Measurements from ENCODE around the gene ATG2B.

The ATG2B gene

DNA sequence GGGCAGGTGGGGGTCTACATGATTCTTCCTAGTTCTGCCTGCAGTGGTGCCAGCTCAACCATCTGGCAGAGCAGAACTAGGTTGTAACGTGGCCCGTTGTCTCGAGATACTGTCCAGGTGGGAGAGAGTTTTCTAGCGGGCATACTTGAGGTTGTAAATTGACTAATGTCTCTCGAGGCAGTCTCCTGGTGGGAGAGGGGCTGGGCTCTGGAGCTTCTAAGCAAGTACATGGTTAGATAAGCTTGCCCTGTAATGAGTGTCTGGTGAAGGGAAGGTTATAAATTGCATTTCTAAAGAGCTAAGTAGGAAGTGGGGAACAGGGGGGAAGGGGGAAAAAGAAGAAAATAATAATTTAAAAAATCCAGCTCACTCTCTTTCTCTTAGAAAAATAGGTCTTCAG is 89.0 kb downstream of the ATG2B start:
- no peak for TF ChIP-seq CTCF (IDR thresholded peaks at IDR 0.05; ENCODE audit: insufficient read depth, missing control alignments)
- FAIRE-seq = no peak
- DNase-seq (ENCODE audit: insufficient read length, low spot score) = no peak

GRCh38 chr14:96273629-96274028 is 89.5 kb downstream of the ATG2B start:
- no peak for FAIRE-seq
- DNase-seq (ENCODE audit: insufficient read length, low spot score) = no peak
- TF ChIP-seq CTCF (IDR thresholded peaks at IDR 0.05; ENCODE audit: insufficient read depth, missing control alignments) = no peak

- no peak for TF ChIP-seq CTCF (IDR thresholded peaks at IDR 0.05; ENCODE audit: insufficient read depth, missing control alignments)
- DNase-seq (ENCODE audit: insufficient read length, low spot score) = no peak
- FAIRE-seq = no peak
Measured at GRCh38 chr14:96272777-96273473, 90.2 kb downstream of the ATG2B start.

DNA sequence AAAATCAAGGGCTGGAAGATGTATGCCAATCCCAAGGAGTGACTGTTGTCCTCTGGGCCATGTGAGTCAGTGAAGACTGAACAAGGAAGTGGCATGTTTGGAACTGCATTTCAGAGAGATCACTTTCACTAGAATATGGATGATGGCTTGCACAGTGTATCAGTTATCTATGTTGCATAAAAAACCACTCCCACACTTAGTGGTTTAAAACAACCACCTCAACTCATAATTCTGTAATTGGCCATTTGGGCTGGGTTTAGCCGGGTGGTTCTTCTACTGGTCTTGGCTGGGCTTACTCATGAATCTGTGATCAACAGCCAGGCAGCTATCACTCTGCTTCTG is 91.7 kb downstream of the ATG2B start:
- no peak for FAIRE-seq
- no peak for TF ChIP-seq CTCF (IDR thresholded peaks at IDR 0.05; ENCODE audit: insufficient read depth, missing control alignments)
- no peak for DNase-seq (ENCODE audit: insufficient read length, low spot score)

- FAIRE-seq (no peak), DNase-seq (ENCODE audit: insufficient read length, low spot score) (no peak)
- TF ChIP-seq CTCF (IDR thresholded peaks at IDR 0.05; ENCODE audit: insufficient read depth, missing control alignments) = no peak
Measured at GRCh38 chr14:96270565-96271420, 92.3 kb downstream of the ATG2B start.

DNA sequence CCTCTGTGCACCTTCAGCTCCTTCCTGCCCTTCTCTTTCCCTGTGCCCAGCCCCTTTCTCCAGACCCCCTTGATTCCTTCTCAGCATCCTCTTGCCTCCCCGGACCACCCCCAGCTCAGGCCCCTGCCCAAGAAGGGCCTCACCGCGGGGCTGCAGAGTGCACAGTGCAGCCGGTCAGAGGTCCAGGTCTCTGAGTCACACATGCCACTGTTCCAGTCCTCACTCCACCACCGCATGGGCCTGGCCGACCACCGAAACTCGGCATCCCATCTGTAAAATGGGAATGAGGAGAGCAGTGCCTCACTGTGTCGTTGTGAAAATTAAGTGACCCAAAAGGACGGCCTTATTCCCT is 93.8 kb downstream of the ATG2B start:
- FAIRE-seq (no peak), DNase-seq (ENCODE audit: insufficient read length, low spot score) (no peak)
- TF ChIP-seq CTCF (IDR thresholded peaks at IDR 0.05; ENCODE audit: insufficient read depth, missing control alignments) = no peak

Data from D721Med (cell line).